RPMI7951 (cell line): ENCODE measurements around the gene CFAP90. TPM values are rescaled to one million over a fixed set of nuclear protein-coding genes. Genes with fewer than 3 reads are reported as not detected.

Source experiments
- DNase-seq: peaks from one replicate; pipeline ENCODE4 v3.0.0-alpha.2; 2012; ENCODE audit warnings: low read depth
- total RNA-seq: library from RNA; depleted of rRNA; stranded (reverse); fragments of >200 nt; shearing (Covaris generic); gene quantifications from 2 replicates; pipeline ENCODE4 v1.2.3, GENCODE V29; 2014

Gene CFAP90
- total RNA-seq, 1 experiment from 2014 or later = not detected

GRCh38 chr5:7868427-7868772, 17.5 kb upstream of the CFAP90 start:
- DNase-seq = no peak

GRCh38 chr5:7867260-7867659, 16.3 kb upstream of the CFAP90 start:
- no peak for DNase-seq

- DNase-seq = no peak
Measured at GRCh38 chr5:7866196-7866595, 15.3 kb upstream of the CFAP90 start.

- DNase-seq = no peak
Measured at GRCh38 chr5:7857926-7858632, 7.1 kb upstream of the CFAP90 start.

- DNase-seq = no peak
Measured at GRCh38 chr5:7857361-7857760, 6.4 kb upstream of the CFAP90 start.

- DNase-seq = no peak
Measured at GRCh38 chr5:7856855-7857254, 5.9 kb upstream of the CFAP90 start.

- DNase-seq = no peak
Measured at GRCh38 chr5:7855611-7856010, 4.7 kb upstream of the CFAP90 start.

- DNase-seq = no peak
Measured at GRCh38 chr5:7852988-7853387, 2.1 kb upstream of the CFAP90 start.

GRCh38 chr5:7852542-7852941, 1.6 kb upstream of the CFAP90 start:
- DNase-seq = no peak

- DNase-seq = no peak
Measured at GRCh38 chr5:7851617-7852289, 820 bp upstream of the CFAP90 start.

- DNase-seq = no peak
Measured at GRCh38 chr5:7851240-7851592, 283 bp upstream of the CFAP90 start.

- DNase-seq = peak; percentile 6
Measured at GRCh38 chr5:7849681-7850394, 1.1 kb downstream of the CFAP90 start.

GRCh38 chr5:7848296-7848695, 2.6 kb downstream of the CFAP90 start:
- DNase-seq = no peak

GRCh38 chr5:7846327-7846726, 4.6 kb downstream of the CFAP90 start:
- no peak for DNase-seq

GRCh38 chr5:7845557-7845956, 5.4 kb downstream of the CFAP90 start:
- no peak for DNase-seq

GRCh38 chr5:7844901-7845300, 6.0 kb downstream of the CFAP90 start:
- no peak for DNase-seq

- no peak for DNase-seq
Measured at GRCh38 chr5:7842531-7842930, 8.4 kb downstream of the CFAP90 start.

- no peak for DNase-seq
Measured at GRCh38 chr5:7837403-7837802, 13.5 kb downstream of the CFAP90 start.

- no peak for DNase-seq
Measured at GRCh38 chr5:7834982-7835381, 16.0 kb downstream of the CFAP90 start.

- DNase-seq = no peak
Measured at GRCh38 chr5:7828269-7828668, 22.7 kb downstream of the CFAP90 start.

- no peak for DNase-seq
Measured at GRCh38 chr5:7827610-7828009, 23.3 kb downstream of the CFAP90 start.

GRCh38 chr5:7825630-7826029, 25.3 kb downstream of the CFAP90 start:
- no peak for DNase-seq

- no peak for DNase-seq
Measured at GRCh38 chr5:7824995-7825394, 25.9 kb downstream of the CFAP90 start.
